Measurements from ENCODE around the gene CTNND2.

Gene CTNND2

DNA sequence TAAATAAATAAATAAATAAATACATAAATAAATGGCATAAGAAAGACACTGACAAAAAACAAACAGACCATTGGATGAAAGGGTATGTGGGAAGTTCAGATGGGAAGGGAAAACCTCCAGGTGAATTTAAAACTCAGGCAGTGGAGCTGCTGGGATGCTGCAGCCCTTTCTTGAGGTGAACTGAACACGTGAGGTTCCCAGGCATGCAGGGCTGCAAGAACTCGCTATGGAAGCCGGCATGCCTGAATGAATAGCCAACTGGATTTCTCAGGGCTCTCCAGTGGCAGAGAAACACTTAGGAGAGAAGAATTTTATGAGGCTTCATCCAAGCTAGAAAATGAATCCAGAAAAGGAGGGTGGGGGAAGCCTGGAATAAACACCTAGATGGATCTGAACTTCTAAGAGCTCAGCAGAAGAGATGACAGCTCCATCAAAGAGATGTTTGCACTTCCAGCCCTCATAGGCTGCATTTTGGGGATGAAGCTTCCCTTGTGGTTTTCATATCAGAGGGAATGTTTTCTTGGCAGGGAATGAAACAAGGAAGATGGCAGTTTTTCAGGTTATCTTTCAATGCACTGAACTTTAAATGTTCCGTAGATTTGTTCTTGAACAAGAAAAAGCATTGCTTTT, 919.0 kb downstream of the CTNND2 start:
- no peak overlapping the region for H3K27ac ChIP-seq
- no peak for DNase-seq (ENCODE audit: low read depth, low spot score)

DNA sequence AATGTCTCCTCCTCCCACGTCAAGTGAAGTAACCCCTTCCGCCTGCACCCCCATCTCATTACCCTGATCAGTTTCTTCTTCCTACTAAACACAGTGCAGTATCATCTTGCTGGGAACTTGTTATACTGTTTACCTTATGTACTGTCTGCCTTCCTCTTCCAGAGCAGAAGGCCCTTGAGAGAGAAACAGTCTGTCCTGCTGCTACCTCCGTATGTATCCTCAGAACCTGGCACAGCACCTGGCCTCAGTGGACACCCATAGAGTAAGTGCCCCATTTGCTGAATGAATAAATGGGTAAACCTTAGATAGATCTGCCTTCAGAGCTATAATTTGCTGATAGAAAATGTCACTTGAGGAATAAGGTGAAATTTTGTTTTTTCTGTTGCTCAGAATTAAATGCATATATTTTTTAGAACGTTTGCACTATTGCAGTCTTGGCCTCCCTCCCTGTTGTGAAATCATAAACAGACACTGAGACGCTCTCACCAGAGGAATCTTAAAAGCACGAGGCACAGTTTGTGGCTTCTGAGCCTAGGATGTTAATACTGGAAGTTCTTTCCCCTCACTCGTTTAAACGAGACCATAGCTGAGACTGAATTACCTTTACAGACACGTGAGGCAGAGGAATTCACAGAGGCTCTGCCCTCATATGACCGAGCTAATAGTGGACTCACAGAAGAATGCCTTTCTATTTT, 920.1 kb downstream of the CTNND2 start:
- no peak for DNase-seq (ENCODE audit: low read depth, low spot score)
- no peak overlapping the region for H3K27ac ChIP-seq

DNA sequence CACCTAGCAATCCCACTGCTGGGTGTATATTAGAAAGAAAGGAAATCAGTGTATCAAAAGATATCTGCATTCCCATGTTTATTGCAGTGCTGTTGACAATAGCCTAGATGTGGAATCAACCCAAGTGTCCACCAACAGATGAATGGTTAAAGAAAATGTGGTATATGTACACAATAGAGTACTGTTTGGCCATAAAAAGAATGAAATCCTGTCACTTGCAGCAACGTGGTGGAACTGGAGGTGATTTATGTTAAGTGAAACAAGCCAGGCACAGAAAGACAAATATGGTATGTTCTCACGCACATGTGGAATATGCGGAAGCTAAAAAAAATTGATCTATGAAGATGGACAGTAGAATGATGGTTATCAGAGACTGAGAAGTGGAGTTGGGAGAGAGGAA, 921.6 kb downstream of the CTNND2 start:
- H3K27ac ChIP-seq = no peak overlapping the region
- no peak for DNase-seq (ENCODE audit: low read depth, low spot score)

- H3K27ac ChIP-seq = no peak overlapping the region
- no peak for DNase-seq (ENCODE audit: low read depth, low spot score)
These were observed 922.3 kb downstream of the CTNND2 start for GRCh38 chr5:10981932-10982331.

GRCh38 chr5:10977011-10977410, 927.2 kb downstream of the CTNND2 start:
- no peak for DNase-seq (ENCODE audit: low read depth, low spot score)
- no peak overlapping the region for H3K27ac ChIP-seq

GRCh38 chr5:10975945-10976344, 928.3 kb downstream of the CTNND2 start:
- DNase-seq (ENCODE audit: low read depth, low spot score) = no peak
- no peak overlapping the region for H3K27ac ChIP-seq

DNA sequence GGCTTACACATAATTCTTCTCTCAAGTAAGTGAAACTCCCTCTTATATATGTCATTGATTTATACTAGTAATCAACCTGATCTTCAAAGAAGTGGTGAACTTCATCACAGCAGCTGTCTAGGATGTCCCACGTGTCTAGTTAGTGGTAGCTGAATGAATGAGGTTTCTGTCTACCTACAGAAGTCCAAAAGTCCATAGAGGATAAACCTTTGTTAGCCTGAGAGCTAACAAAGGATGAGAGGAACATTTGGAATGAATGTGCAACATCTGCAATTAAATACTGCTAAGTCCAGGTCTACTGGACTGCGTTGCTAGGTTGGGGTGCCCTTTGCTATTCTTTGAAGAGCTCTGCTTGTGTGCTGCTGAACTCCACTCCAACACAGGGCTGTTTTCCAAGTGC, 929.4 kb downstream of the CTNND2 start:
- DNase-seq (ENCODE audit: low read depth, low spot score) = no peak
- no peak overlapping the region for H3K27ac ChIP-seq

DNA sequence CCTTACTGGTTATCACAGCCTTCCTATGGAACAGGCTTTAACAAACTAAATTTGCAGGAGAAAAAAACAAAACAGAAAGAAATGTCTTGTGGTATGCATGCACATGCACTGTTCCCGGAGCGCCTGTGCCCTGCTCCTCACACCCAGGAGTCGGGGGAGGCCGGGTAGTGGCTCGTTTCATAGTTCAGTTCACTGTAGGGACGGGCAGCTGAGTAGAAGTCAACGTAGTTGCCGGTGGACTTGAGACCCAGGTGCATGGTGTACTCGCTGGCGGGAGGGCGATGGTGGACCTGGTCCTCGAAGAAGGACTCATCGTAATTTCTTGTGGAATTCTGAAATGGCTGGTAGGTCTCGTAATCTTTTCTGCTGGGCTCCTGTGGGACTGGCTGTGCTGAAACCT, 930.9 kb downstream of the CTNND2 start:
- no peak overlapping the region for H3K27ac ChIP-seq
- DNase-seq (ENCODE audit: low read depth, low spot score) = no peak

DNA sequence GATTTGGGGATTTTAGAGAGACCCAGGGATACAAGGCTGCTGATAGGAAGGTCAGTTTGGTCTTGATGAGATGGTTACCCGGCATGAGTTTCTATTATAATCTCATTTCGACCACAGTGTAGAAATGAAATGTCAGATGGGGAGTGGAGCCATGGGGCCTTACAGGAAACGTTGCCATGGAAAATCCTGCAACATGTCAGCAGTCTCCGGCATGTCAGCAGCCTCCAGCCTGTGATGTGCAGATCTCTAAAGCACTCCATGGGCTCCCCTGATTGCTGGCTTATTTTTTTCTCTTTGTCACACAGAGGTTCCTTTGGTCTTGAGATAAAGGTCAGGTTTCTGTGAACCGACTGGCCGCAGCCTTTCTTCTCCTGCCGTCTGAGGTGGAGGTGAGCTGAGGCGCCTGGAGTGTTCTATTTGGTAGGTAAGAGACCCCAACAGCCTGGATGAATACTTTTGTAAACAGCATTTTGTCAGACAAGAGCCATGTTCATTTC, 934.5 kb downstream of the CTNND2 start:
- H3K27ac ChIP-seq = no peak overlapping the region
- DNase-seq (ENCODE audit: low read depth, low spot score) = no peak

- no peak overlapping the region for H3K27ac ChIP-seq
- no peak for DNase-seq (ENCODE audit: low read depth, low spot score)
These were observed 939.4 kb downstream of the CTNND2 start for GRCh38 chr5:10964806-10965205.

GRCh38 chr5:10958728-10959127, 945.5 kb downstream of the CTNND2 start:
- H3K27ac ChIP-seq = no peak overlapping the region
- no peak for DNase-seq (ENCODE audit: low read depth, low spot score)

DNA sequence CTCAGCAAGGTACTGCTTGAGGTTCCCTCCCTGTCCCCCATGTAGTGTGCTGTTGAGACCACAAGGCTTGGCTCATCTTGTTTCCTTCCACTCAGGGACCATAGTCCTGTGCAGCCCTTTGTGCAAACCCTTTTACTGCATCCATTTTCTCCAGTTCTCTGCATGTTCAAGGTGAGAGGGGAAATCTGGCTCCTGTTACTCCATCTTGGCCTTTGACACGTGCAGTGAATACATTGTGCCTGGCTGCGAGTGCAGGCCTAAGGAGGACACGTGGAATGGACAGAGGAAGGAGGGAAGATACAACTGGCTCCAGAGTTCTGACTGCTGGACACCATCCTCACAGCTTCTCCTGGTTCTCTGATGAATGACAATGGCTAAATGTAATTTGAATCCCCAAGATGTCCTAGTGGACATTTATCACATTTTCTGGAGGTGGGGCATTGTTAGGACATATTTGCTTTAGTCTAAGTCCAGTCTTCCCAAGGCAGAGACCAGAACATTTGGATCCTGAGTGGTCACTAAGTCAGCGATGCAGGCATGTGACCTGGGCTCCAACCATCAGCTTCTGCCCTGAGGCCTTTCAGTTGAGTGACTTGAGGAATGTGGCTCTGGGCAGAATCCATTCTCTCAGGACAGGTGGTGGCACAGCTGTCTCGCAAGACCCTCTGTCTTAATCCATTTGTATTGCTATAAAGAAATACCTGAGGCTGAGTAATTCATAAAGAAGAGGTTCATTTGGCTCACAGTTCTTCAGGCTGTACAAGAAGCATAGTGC, 954.2 kb downstream of the CTNND2 start:
- H3K27ac ChIP-seq = no peak overlapping the region
- DNase-seq (ENCODE audit: low read depth, low spot score) = no peak

DNA sequence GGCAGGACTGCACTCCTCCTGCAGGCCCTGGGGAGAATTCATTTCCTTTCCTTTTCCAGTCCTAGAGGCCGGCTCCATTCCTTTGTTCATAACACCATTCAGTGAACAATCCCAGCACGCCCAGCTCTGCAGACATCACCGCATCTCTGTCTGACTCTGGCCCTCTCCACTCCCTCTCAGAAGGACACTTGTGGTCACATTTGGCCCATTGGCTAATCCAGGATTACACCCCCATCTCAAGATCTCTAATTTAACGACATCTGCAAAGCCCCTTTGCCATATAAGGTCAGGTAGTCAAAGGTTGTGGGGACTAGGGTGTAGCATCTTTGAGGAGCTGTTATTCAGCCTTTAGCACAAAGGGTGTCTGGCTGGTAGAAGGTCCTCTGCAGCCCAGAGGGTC, 958.2 kb downstream of the CTNND2 start:
- H3K27ac ChIP-seq = no peak overlapping the region
- no peak for DNase-seq (ENCODE audit: low read depth, low spot score)

DNA sequence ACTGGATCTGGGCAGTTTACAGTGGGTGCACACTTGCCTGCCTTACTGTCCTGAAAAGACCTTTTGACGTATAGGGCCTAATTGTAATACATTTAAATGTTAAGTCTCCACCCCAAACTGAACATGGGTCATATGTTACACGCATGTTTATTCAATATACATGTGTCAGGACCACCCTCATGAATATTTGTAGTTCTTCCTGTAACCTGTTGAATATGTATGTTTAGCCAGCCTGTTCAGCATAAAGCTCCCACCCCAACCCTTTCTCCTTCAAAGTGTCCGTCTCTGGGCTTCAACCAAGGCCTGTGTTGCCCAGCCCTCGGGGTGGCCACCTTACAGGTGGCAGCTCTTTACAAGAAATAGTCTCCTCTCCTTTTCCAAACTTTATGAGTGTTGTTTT, 962.3 kb downstream of the CTNND2 start:
- H3K27ac ChIP-seq = no peak overlapping the region

DNA sequence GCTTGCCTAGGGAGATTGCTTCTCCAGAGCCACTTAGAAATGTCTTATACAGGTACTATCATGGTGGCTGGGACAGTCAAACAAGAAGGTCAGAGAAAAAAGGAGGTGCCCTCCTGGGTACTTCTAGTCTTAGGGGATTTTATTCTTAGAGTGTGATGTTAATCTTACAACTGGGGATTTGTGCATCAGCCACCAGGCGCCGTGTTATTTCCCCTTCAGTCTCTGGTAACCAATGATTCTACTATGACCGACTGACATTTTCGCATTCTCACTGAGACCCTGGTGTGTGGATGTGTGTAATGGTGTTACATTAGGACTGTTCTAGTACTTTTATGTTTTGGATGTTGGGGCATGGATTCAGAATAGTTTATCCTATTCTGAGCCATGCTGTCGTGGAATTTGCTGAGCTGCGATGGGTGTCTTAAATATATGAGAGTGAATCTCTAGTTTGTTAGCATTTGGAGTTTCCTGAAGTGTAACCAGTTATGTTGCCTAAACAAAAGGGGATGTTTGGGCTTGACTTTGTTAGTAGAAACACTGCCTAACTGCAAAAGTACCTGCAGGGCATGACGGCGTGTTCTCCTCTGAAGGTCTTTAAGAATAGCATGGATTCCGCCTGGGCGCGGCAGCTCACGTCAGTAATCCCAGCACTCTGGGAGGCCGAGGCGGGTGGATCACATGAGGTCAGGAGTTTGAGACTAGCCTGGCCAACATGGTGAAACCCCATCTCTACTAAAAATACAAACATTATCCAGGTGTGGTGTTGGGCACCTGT, 968.0 kb downstream of the CTNND2 start:
- DNase-seq (ENCODE audit: low read depth, low spot score) = no peak
- no peak overlapping the region for H3K27ac ChIP-seq

More for the DNA sequence above, 962.3 kb downstream of the CTNND2 start:
- DNase-seq (ENCODE audit: low read depth, low spot score) = no peak

DNA sequence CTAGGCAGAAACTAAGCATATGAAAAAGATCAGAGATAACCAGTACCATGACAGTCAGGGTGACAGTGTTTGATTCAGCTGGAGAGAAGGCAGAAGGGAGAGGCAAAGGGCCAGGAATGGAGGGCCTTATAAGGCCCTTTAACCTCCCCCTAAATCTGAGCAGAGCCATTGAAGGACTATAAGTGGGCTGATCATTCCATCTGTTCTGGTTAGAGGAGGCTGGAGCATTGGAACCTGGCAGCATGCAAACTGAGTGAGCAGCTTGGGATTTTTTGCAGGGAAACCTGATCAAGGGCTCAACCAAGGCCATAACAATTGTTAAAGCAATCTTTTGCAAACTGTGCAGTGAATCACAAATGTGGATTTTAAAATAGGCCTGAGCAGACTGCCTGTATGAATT, 968.7 kb downstream of the CTNND2 start:
- H3K27ac ChIP-seq = no peak overlapping the region
- DNase-seq (ENCODE audit: low read depth, low spot score) = no peak

GRCh38 chr5:10934783-10935355, 969.4 kb downstream of the CTNND2 start:
- H3K27ac ChIP-seq = no peak overlapping the region

GRCh38 chr5:10933121-10933520, 971.1 kb downstream of the CTNND2 start:
- H3K27ac ChIP-seq = no peak overlapping the region
- no peak for DNase-seq (ENCODE audit: low read depth, low spot score)

More at GRCh38 chr5:10934783-10935355, 969.4 kb downstream of the CTNND2 start:
- DNase-seq (ENCODE audit: low read depth, low spot score) = no peak

GRCh38 chr5:10932426-10932825, 971.8 kb downstream of the CTNND2 start:
- H3K27ac ChIP-seq = no peak overlapping the region
- no peak for DNase-seq (ENCODE audit: low read depth, low spot score)

DNA sequence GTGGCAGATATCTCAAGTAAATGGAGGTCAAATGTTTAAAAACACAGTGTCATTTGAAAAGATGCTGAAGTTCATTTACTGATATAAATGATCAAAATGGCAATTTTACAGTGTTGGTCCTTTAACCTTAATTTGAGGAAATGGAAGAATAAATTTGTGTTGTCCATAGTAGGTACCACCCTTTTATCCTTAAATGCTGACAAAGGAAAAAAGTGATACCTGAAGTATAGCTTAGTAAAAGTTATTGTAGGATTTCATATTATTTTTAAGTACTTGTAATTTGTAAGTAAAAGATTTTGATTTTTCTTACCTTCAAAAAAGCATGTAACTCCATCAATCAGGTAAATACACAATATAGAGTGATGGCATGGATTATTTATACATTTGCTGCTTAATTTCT, 976.6 kb downstream of the CTNND2 start:
- DNase-seq (ENCODE audit: low read depth, low spot score) = no peak
- no peak overlapping the region for H3K27ac ChIP-seq

Data from epithelial cell of prostate (primary cell).